Heart right ventricle (tissue), 16 donors: ENCODE data around the gene LUZP2. TPM values are rescaled to one million over a fixed set of nuclear protein-coding genes. Genes with fewer than 3 reads are reported as not detected.

Experiments
- ATAC-seq, 8 donors: fragments of 200-7000 bp; cut with Tn5 transposase; one replicate each; pipeline ENCODE4 v1.9.1; 2020; ENCODE audit warnings: mild to moderate bottlenecking in 8 of 8, moderate library complexity in 8 of 8, moderate number of reproducible peaks in 1 of 8
- DNase-seq, 2 donors: peaks; one replicate each; pipeline ENCODE4 v3.0.0-alpha.2; 2020
- H3K27ac ChIP-seq, 10 donors: fragments of 200-600 bp; sonication (generic) in 2 of 10; one replicate each; pipeline versions ENCODE4 v1.5.0 to v1.8.0; 2020 to 2022; ENCODE audit warnings: mild to moderate bottlenecking in 3 of 10
- H3K27me3 ChIP-seq, 7 donors: fragments of 200-600 bp; one replicate each; pipeline ENCODE4 v1.8.0; 2021 to 2022; ENCODE audit warnings: mild to moderate bottlenecking in 2 of 7
- H3K36me3 ChIP-seq, 9 donors: fragments of 200-600 bp; sonication (generic) in 1 of 9; one replicate each; pipeline versions ENCODE4 v1.5.0 to v1.8.0; 2020 to 2022; ENCODE audit warnings: mild to moderate bottlenecking in 2 of 9
- H3K4me1 ChIP-seq, 9 donors: fragments of 200-600 bp; sonication (generic) in 1 of 9; one replicate each; pipeline versions ENCODE4 v1.5.0 to v1.8.0; 2020 to 2022; ENCODE audit warnings: mild to moderate bottlenecking in 4 of 9
- H3K4me3 ChIP-seq, 10 donors: fragments of 200-600 bp; sonication (generic) in 2 of 10; one replicate each; pipeline versions ENCODE4 v1.5.0 to v1.8.0; 2020 to 2022; ENCODE audit warnings: mild to moderate bottlenecking in 7 of 10, moderate library complexity in 2 of 10
- H3K9me3 ChIP-seq, 11 donors: fragments of 200-600 bp in 10 of 11; sonication (generic) in 2 of 11; one replicate each; pipeline versions ENCODE4 v1.5.0 to v1.8.0; 2013 to 2022; ENCODE audit warnings: mild to moderate bottlenecking in 2 of 11, control low read depth in 1 of 11, moderate library complexity in 1 of 11
- WGBS, 2 donors: extraction: QIAGEN DNeasy Blood & Tissue Kit; methylation state at CpG; one replicate each; pipeline ENCODE4 v1.1.7; 2013; ENCODE audit warnings: inconsistent platforms in 1 of 2; 5-methylcytosine and 5-hydroxymethylcytosine counted together
- intact Hi-C, 10 donors: fragments of 100-400 bp; cut with DNase I; formaldehyde crosslinking; loops; one replicate each; pipeline versions ENCODE4 v1.11.1 to v1.14.2; 2022
- polyA plus RNA-seq, 2 donors: library from polyadenylated mRNA; stranded (reverse); fragments of 200-250 nt; gene quantifications; one replicate each; pipeline ENCODE4 v1.2.3, GENCODE V29; 2013
- total RNA-seq, 10 donors: library from RNA; stranded (reverse); fragmentation: NEBNext Ultra II Directional in 3 of 10; extraction: Animal tissue kit (Norgen Biotek cat#: 25700) in 3 of 10; gene quantifications; one replicate each; pipeline versions ENCODE4 v1.2.1 to v1.2.4, GENCODE V29; 2021 to 2023
- TF ChIP-seq, protein P1 (sequence below), 9 donors: fragments of 200-600 bp; sonication (generic) in 2 of 9; IDR thresholded peaks; one replicate each; pipeline versions ENCODE4 v1.5.0 to v1.8.0; 2021 to 2022; ENCODE audit warnings: antibody characterized with exemption in 9 of 9, mild to moderate bottlenecking in 5 of 9, moderate library complexity in 1 of 9
- donor health status: Arrhythmogenic right ventricular cardiomyopathy.
- donor health status: ischemic (EF 13 %, LVEDD 7.1; RV severe dilation, severe dysfunction).
- donor health status: healthy with polysubstance abuse.
- donor health status: DM: no; HTN: yes; CAD: no.
- donor health status: DM: no; HTN: no; CAD: no.
- donor health status: ischemic (EF 25% LVEDD 6.9; RV normal size, moderate dysfunction).
- donor health status: ischemic (EF 25% LVEDD 5.7; RV mildly dilated, moderate dysfunction).
- donor health status: healthy.
- donor health status: DM: yes; HTN: yes; CAD: no.
- donor health status: Ischemic cardiomyopathy.
- donor health status: ischemic (EF 35%, LVEDD 5.7; RV mildly dilated, moderate dysfunction).
- donor health status: nonischemic (EF 11% LVEDD 7.7; RV severe dilation, severe dysfunction).
- donor health status: DM: yes; HTN: yes; CAD: no.
- donor health status: PGD.
- donor health status: ischemic (EF 29% LVEDD 5.4; RV normal size, mild dysfunction).
- donor health status: nonischemic (EF 23%, LVEDD 6.1; RV moderate dilation, normal function).

The LUZP2 gene
- total and polyA plus RNA-seq, 12 donors, result 0.07 to 0.46 (median 0.18) TPM; not detected in 6

DNA sequence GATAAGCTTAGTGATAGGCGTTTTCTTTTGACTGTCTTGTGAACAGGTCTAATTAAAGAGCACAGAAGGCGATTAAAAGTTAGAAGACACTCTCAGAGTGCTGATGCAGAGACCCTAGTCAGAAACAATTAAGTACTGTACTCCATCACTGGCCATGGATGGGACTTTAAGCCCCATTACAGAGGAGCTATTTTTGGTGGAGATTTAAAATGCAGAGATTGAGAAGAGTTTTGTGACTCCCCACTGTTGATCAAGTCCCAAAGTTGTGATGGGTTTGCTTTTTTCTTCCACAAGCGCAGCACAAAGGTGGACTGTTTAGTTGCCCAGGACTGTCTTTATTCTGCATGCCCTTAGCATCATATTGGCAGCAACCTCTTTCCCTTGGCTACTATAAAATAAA, 978 bp downstream of the LUZP2 start:
- H3K9me3 ChIP-seq, result no peaks in the 10 kb centered on the region
- no peaks in the 10 kb centered on the region for H3K36me3 ChIP-seq
- peaks cover 0 to 33% (median 14%) of the 10 kb centered on the region in 7 donors for H3K27me3 ChIP-seq
- 67 to 70% methylated on average over 3 of the region's 3 CpGs for WGBS, 2 donors
- ATAC-seq, result no peak
- intact Hi-C loops, result no loop called here
- DNase-seq, result no peak
- H3K4me1 ChIP-seq, result peaks cover 0 to 5% (median 0%) of the 10 kb centered on the region in 9 donors
- TF ChIP-seq, protein P1, sequence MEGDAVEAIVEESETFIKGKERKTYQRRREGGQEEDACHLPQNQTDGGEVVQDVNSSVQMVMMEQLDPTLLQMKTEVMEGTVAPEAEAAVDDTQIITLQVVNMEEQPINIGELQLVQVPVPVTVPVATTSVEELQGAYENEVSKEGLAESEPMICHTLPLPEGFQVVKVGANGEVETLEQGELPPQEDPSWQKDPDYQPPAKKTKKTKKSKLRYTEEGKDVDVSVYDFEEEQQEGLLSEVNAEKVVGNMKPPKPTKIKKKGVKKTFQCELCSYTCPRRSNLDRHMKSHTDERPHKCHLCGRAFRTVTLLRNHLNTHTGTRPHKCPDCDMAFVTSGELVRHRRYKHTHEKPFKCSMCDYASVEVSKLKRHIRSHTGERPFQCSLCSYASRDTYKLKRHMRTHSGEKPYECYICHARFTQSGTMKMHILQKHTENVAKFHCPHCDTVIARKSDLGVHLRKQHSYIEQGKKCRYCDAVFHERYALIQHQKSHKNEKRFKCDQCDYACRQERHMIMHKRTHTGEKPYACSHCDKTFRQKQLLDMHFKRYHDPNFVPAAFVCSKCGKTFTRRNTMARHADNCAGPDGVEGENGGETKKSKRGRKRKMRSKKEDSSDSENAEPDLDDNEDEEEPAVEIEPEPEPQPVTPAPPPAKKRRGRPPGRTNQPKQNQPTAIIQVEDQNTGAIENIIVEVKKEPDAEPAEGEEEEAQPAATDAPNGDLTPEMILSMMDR (IDR thresholded peaks at IDR 0.05), result no peak
- H3K4me3 ChIP-seq, result no peak overlapping the region
- H3K27ac ChIP-seq, result no peak overlapping the region

DNA sequence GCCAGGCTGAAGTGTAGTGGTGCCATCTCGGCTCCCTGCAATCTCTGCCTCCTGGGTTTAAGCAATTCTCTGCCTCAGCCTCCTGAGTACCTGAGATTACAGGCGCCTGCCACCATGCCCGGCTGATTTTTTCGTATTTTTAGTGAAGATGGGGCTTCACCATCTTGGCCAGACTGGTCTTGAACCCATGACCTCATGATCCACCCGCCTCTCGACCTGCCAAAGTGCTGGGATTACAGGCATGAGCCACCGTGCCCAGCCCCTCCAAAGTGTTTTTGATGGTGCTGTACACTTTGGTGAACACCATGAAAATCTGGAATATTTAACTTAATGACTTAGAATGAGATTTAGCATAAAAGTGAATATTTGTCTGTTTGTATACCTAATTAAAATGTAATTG, 5.6 kb downstream of the LUZP2 start:
- Histone ChIP-seq H3K4me3 (no peak overlapping the region), H3K36me3 (no peaks in the 10 kb centered on the region), H3K9me3 (no peaks in the 10 kb centered on the region), H3K4me1 (peaks cover 0 to under 1% (median 0%) of the 10 kb centered on the region in 9 donors), H3K27ac (no peak overlapping the region), H3K27me3 (peaks cover 0 to 10% (median 4%) of the 10 kb centered on the region in 7 donors)
- TF ChIP-seq, protein P1 (IDR thresholded peaks at IDR 0.05), result no peak
- intact Hi-C loops, result no loop called here
- 73 to 83% methylated on average over 7 of the region's 7 CpGs for WGBS, 2 donors
- DNase-seq, result no peak
- no peak for ATAC-seq

DNA sequence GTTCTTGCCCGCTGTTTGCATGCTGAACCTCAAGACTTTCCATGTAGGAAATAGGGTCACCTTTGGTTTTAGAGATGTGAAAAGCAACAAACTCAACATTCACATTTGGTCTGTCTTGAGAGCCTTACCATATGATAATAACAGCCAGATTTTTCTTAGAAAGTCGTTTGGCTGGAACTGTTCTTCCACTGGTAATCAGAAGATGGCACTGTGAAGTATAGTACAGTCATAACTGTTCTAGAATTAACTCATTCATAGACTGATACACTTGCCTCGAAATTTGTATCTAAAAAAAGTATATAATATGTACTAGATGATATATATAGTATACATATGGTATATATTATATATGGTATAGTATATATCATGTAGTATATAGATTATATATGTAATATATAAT, 12.3 kb downstream of the LUZP2 start:
- 38 to 44% methylated on average over 3 of the region's 3 CpGs for WGBS, 2 donors

GRCh38 chr11:24511511-24511910, 14.7 kb downstream of the LUZP2 start:
- TF ChIP-seq, protein P1 (IDR thresholded peaks at IDR 0.05), result no peak
- DNase-seq (no peak), ATAC-seq (no peak)
- Histone ChIP-seq H3K36me3 (no peaks in the 10 kb centered on the region), H3K4me1 (no peaks in the 10 kb centered on the region), H3K27me3 (no peaks in the 10 kb centered on the region), H3K4me3 (no peak overlapping the region), H3K27ac (no peak overlapping the region), H3K9me3 (peaks cover 0 to 17% (median 0%) of the 10 kb centered on the region in 11 donors)
- intact Hi-C loops, result no loop called here
- 69 to 88% methylated on average over 5 of the region's 5 CpGs for WGBS, 2 donors

More for the DNA sequence above, 12.3 kb downstream of the LUZP2 start:
- no peak overlapping the region for H3K4me3 ChIP-seq
- intact Hi-C loops, result no loop called here
- H3K27me3 ChIP-seq, result no peaks in the 10 kb centered on the region
- no peak overlapping the region for H3K27ac ChIP-seq
- no peaks in the 10 kb centered on the region for H3K36me3 ChIP-seq
- DNase-seq, result no peak
- TF ChIP-seq, protein P1 (IDR thresholded peaks at IDR 0.05), result peak in 1 of 9 donors; percentile 9
- H3K4me1 ChIP-seq, result no peaks in the 10 kb centered on the region
- peaks cover 0 to 17% (median 0%) of the 10 kb centered on the region in 11 donors for H3K9me3 ChIP-seq
- ATAC-seq, result no peak
